ENCODE data around the gene DIABLO. TPM values are rescaled to one million over a fixed set of nuclear protein-coding genes. Genes with fewer than 3 reads are reported as not detected.

The DIABLO gene
- polyA plus RNA-seq, 1 of the 3 experiments (the other 2 are of a cell fraction): 78.9 TPM

- Histone ChIP-seq H3K4me2 (no peak overlapping the region), H2AFZ (ENCODE audit: low read depth) (no peak overlapping the region), H3K79me2 (ENCODE audit: insufficient read depth) (no peaks in the 10 kb centered on the region), H3F3A (replicated peaks; ENCODE audit: insufficient read depth) (no peaks in the 10 kb centered on the region), H3K27ac (ENCODE audit: low read depth in 2 of 2, low read length in 1 of 2) (no peak overlapping the region), H3K9me2 (no peaks in the 10 kb centered on the region), H3K4me1 (ENCODE audit: control insufficient read depth in 1 of 2, insufficient read depth in 2 of 2, low read depth in 1 of 2, low read length in 1 of 2) (no peaks in the 10 kb centered on the region), H3K9me3 (no peaks in the 10 kb centered on the region; the same call in 1 of the 2 replicates), H3K27me3 (ENCODE audit: insufficient read depth) (no peaks in the 10 kb centered on the region), H3K4me3 (ENCODE audit: low read depth in 2 of 2, low read length in 1 of 2) (no peak overlapping the region; a peak in 1 of 4 replicates), H4K20me1 (ENCODE audit: insufficient read depth) (no peaks in the 10 kb centered on the region), H3K36me3 (replicated peaks in 1 of 2; ENCODE audit: control insufficient read depth in 1 of 2, insufficient read depth in 2 of 2, low read length in 1 of 2) (no peaks in the 10 kb centered on the region), H3K9ac (no peak overlapping the region)
- 64% methylated on average over 15 of the region's 18 CpGs for WGBS (ENCODE audit: low lambda C conversion rate)
- peak; percentile 87 for DNase-seq
- ChIA-PET POLR2A (interaction anchor here (0.6 to 1.3 kb wide), 2 partner anchors 21 to 60 kb away, joined by 3 read pairs; no protein-coding TSS in a partner anchor), CTCF (interaction anchor here (0.6 to 4.9 kb wide), 44 partner anchors 8 to 398 kb away, joined by 3 to 85 read pairs (median 4); partner anchors contain the start of genes B3GNT4, LRRC43 and RHOF)
- no peak for TF ChIP-seq FOXJ3 (CRISPR knock-in tag; IDR thresholded peaks at IDR 0.05)
- TF ChIP-seq SMC3 (IDR thresholded peaks at IDR 0.05; ENCODE audit: low read depth, low read length): peak; percentile 90
- no peak for TF ChIP-seq MAX (IDR thresholded peaks at IDR 0.05; ENCODE audit: low read depth)
- TF ChIP-seq POLR2AphosphoS5 (IDR thresholded peaks at IDR 0.05; ENCODE audit: low read depth, low read length): no peak
- no peak for TF ChIP-seq FOSL2 (IDR thresholded peaks at IDR 0.05; ENCODE audit: borderline replicate concordance, low read depth)
- peak; percentile 90 for TF ChIP-seq RAD21 (IDR thresholded peaks at IDR 0.05; ENCODE audit: low read length)
- peak; percentile 86 for TF ChIP-seq CTCF (IDR thresholded peaks at IDR 0.05)
These were observed 34.8 kb downstream of the DIABLO start for GRCh38 chr12:122190842-122191668.

GRCh38 chr12:122189626-122190475, 36.0 kb downstream of the DIABLO start:
- Histone ChIP-seq H2AFZ (ENCODE audit: low read depth) (no peak overlapping the region), H3K4me2 (no peak overlapping the region), H3K9ac (no peak overlapping the region), H3K4me1 (ENCODE audit: control insufficient read depth in 1 of 2, insufficient read depth in 2 of 2, low read depth in 1 of 2, low read length in 1 of 2) (no peaks in the 10 kb centered on the region), H3F3A (replicated peaks; ENCODE audit: insufficient read depth) (no peaks in the 10 kb centered on the region), H3K4me3 (ENCODE audit: low read depth in 2 of 2, low read length in 1 of 2) (no peak overlapping the region), H3K36me3 (replicated peaks in 1 of 2; ENCODE audit: control insufficient read depth in 1 of 2, insufficient read depth in 2 of 2, low read length in 1 of 2) (no peaks in the 10 kb centered on the region), H3K79me2 (ENCODE audit: insufficient read depth) (no peaks in the 10 kb centered on the region), H4K20me1 (ENCODE audit: insufficient read depth) (no peaks in the 10 kb centered on the region), H3K27ac (ENCODE audit: low read depth in 2 of 2, low read length in 1 of 2) (no peak overlapping the region), H3K9me3 (no peaks in the 10 kb centered on the region), H3K9me2 (no peaks in the 10 kb centered on the region), H3K27me3 (ENCODE audit: insufficient read depth) (no peaks in the 10 kb centered on the region)
- CTCF ChIA-PET: interaction anchor here (0.6 to 4.9 kb wide), 24 partner anchors 12 to 181 kb away, joined by 3 to 85 read pairs (median 5); partner anchors contain the start of genes B3GNT4 and MLXIP
- TF ChIP-seq RAD21 (IDR thresholded peaks at IDR 0.05; ENCODE audit: low read length) (no peak), ELF1 (IDR thresholded peaks at IDR 0.05) (no peak), PBX3 (IDR thresholded peaks at IDR 0.05) (no peak), CHD2 (IDR thresholded peaks at IDR 0.05; ENCODE audit: low read length, partially characterized antibody) (no peak), USF1 (IDR thresholded peaks at IDR 0.05; ENCODE audit: borderline replicate concordance, low read depth) (no peak), FOXJ3 (CRISPR knock-in tag; IDR thresholded peaks at IDR 0.05) (no peak), RCOR1 (IDR thresholded peaks at IDR 0.05; ENCODE audit: low read length) (no peak), JUND (IDR thresholded peaks at IDR 0.05) (no peak), POLR2AphosphoS5 (IDR thresholded peaks at IDR 0.05; ENCODE audit: low read depth, low read length) (no peak), MXI1 (IDR thresholded peaks at IDR 0.05; ENCODE audit: low read depth, low read length) (no peak), RXRA (IDR thresholded peaks at IDR 0.05; ENCODE audit: borderline replicate concordance, low read depth) (no peak), EP300 (IDR thresholded peaks at IDR 0.05; ENCODE audit: borderline replicate concordance in 1 of 2, low read depth in 1 of 2, low read length in 1 of 2) (no peak)
- 89% methylated on average over 32 of the region's 34 CpGs for WGBS (ENCODE audit: low lambda C conversion rate)
- DNase-seq: no peak
- POLR2A ChIA-PET: interaction anchor here (0.6 to 1.3 kb wide), 2 partner anchors 22 to 59 kb away, joined by 3 read pairs; no protein-coding TSS in a partner anchor
